Tibial artery (tissue), 4 donors: ENCODE results near the gene FADS3.
A peak's percentile ranks its signal among the peaks of the same experiment; 100 is the strongest.

Experiments
- DNase-seq, 2 donors: peaks; one replicate each; pipeline ENCODE4 v3.0.0-alpha.2; 2019
- H3K27ac ChIP-seq, 2 donors: fragments of 200-600 bp; sonication (generic) in 1 of 2; 1 replicate in 1 of 2; 2 replicates in 1 of 2; pipeline ENCODE4 v1.5.1; 2018 to 2019; ENCODE audit warnings: mild to moderate bottlenecking in 1 of 2
- H3K27me3 ChIP-seq, 2 donors: fragments of 200-600 bp; sonication (generic) in 1 of 2; one replicate each; pipeline versions ENCODE4 v1.5.1 to v1.6.0; 2016 to 2019
- H3K36me3 ChIP-seq, 3 donors: fragments of 200-600 bp; sonication (generic) in 2 of 3; one replicate each; pipeline ENCODE4 v1.5.1; 2016 to 2019; ENCODE audit warnings: mild to moderate bottlenecking in 2 of 3
- H3K4me1 ChIP-seq, 4 donors: fragments of 200-600 bp; sonication (generic) in 2 of 4; 1 replicate in 3 of 4; 2 replicates in 1 of 4; pipeline ENCODE4 v1.5.1; 2016 to 2019
- H3K4me3 ChIP-seq, 2 donors: fragments of 200-600 bp; sonication (generic) in 1 of 2; 1 replicate in 1 of 2; 2 replicates in 1 of 2; pipeline ENCODE4 v1.5.1; 2018 to 2019; ENCODE audit warnings: mild to moderate bottlenecking in 2 of 2
- H3K9me3 ChIP-seq, 3 donors: fragments of 200-600 bp; sonication (generic) in 1 of 3; one replicate each; pipeline ENCODE4 v1.5.1; 2016 to 2019
- CTCF ChIP-seq, 2 experiments: fragments of 200-600 bp in 1 of 2; fragments of 450-650 bp in 1 of 2; IDR thresholded peaks; one replicate each; pipeline ENCODE4 v1.5.1; 2017 to 2019; ENCODE audit warnings: antibody characterized with exemption in 2 of 2, mild to moderate bottlenecking in 1 of 2, moderate library complexity in 1 of 2
- intact Hi-C: fragments of 100-400 bp; cut with DNase I; formaldehyde crosslinking; loops from one replicate; pipeline ENCODE4 v1.15.0; 2023; ENCODE audit warnings: low total_unique reads

Gene FADS3

GRCh38 chr11:61854966-61855714 lies 36.2 kb downstream of the FADS3 start:
- Histone ChIP-seq H3K4me1 (peaks cover 0 to 6% (median 2%) of the 10 kb centered on the region in 4 donors), H3K27ac (no peak overlapping the region), H3K4me3 (no peak overlapping the region), H3K27me3 (no peaks in the 10 kb centered on the region), H3K9me3 (no peaks in the 10 kb centered on the region), H3K36me3 (peaks cover 36 to 70% (median 54%) of the 10 kb centered on the region in 3 donors)
- no peak for DNase-seq
- intact Hi-C loops, result no loop called here
- no peak for TF ChIP-seq CTCF (IDR thresholded peaks at IDR 0.05)

- no peak overlapping the region for H3K27ac ChIP-seq
- intact Hi-C loops, result no loop called here
Observed at GRCh38 chr11:61854206-61854895, 37.0 kb downstream of the FADS3 start.

GRCh38 chr11:61853698-61854169 lies 37.6 kb downstream of the FADS3 start:
- intact Hi-C loops, result no loop called here
- H3K27me3 ChIP-seq, result no peaks in the 10 kb centered on the region
- no peak for TF ChIP-seq CTCF (IDR thresholded peaks at IDR 0.05)
- peaks cover 39 to 69% (median 52%) of the 10 kb centered on the region in 3 donors for H3K36me3 ChIP-seq
- no peak overlapping the region for H3K27ac ChIP-seq
- DNase-seq, result no peak
- H3K4me1 ChIP-seq, result peaks cover 0 to 6% (median 0%) of the 10 kb centered on the region in 4 donors
- no peaks in the 10 kb centered on the region for H3K9me3 ChIP-seq
- H3K4me3 ChIP-seq, result no peak overlapping the region

More at GRCh38 chr11:61854206-61854895, 37.0 kb downstream of the FADS3 start:
- Histone ChIP-seq H3K9me3 (no peaks in the 10 kb centered on the region), H3K36me3 (peaks cover 38 to 69% (median 52%) of the 10 kb centered on the region in 3 donors), H3K4me3 (no peak overlapping the region), H3K27me3 (no peaks in the 10 kb centered on the region), H3K4me1 (peaks cover 0 to 6% (median 0%) of the 10 kb centered on the region in 4 donors)
- no peak for TF ChIP-seq CTCF (IDR thresholded peaks at IDR 0.05)
- DNase-seq, result no peak

- intact Hi-C loops, result no loop called here
- H3K9me3 ChIP-seq, result no peaks in the 10 kb centered on the region
- no peak for DNase-seq
Observed at GRCh38 chr11:61851900-61852295, 39.4 kb downstream of the FADS3 start.

More at GRCh38 chr11:61851900-61852295, 39.4 kb downstream of the FADS3 start:
- Histone ChIP-seq H3K27ac (peak overlapping the region; percentile 46 to 48), H3K27me3 (no peaks in the 10 kb centered on the region), H3K4me1 (peaks cover 0 to 6% (median 0%) of the 10 kb centered on the region in 4 donors), H3K4me3 (no peak overlapping the region), H3K36me3 (peaks cover 42 to 66% (median 58%) of the 10 kb centered on the region in 3 donors)
- no peak for TF ChIP-seq CTCF (IDR thresholded peaks at IDR 0.05)
